ENCODE results near the gene SCAF11. TPM values are rescaled to one million over a fixed set of nuclear protein-coding genes. Genes with fewer than 3 reads are reported as not detected.
A peak's percentile ranks its signal among the peaks of the same experiment; 100 is the strongest.
"Not testable (repeated sequence)": the region's sequence is repeated elsewhere in the genome, so short reads cannot be mapped to it uniquely, and the experiment has no call there.

SCAF11 gene
- total RNA-seq, 4 donors from 2014 or later, result 109 to 144 (median 135) TPM

DNA sequence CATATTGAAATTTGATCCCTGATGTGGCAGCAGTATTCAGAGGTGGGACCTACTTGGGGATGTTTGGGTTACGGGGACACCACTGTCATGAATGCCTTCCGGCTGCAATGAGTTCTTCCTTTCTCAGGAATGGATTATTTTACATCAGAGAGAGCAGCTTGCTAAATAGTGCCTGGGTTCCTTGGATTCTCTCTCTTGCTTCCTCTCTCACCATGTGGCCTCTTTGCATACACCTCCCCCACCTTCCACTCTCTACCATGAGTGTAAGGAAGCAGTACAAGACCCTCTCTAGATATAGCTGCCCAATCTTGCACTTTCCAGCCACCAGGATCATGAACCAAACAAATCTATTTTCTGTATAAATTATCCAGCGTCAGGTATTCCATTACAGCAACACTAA, 15.4 kb upstream of the SCAF11 start:
- no peak for TF ChIP-seq POLR2A (IDR thresholded peaks at IDR 0.05)
- TF ChIP-seq, protein P1, sequence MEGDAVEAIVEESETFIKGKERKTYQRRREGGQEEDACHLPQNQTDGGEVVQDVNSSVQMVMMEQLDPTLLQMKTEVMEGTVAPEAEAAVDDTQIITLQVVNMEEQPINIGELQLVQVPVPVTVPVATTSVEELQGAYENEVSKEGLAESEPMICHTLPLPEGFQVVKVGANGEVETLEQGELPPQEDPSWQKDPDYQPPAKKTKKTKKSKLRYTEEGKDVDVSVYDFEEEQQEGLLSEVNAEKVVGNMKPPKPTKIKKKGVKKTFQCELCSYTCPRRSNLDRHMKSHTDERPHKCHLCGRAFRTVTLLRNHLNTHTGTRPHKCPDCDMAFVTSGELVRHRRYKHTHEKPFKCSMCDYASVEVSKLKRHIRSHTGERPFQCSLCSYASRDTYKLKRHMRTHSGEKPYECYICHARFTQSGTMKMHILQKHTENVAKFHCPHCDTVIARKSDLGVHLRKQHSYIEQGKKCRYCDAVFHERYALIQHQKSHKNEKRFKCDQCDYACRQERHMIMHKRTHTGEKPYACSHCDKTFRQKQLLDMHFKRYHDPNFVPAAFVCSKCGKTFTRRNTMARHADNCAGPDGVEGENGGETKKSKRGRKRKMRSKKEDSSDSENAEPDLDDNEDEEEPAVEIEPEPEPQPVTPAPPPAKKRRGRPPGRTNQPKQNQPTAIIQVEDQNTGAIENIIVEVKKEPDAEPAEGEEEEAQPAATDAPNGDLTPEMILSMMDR (IDR thresholded peaks at IDR 0.05), result no peak
- DNase-seq (ENCODE audit: low spot score in 2 of 2), result no peak
- H3K4me3 ChIP-seq (ENCODE audit: low read depth, poor library complexity, severe bottlenecking), result no peak overlapping the region
- intact Hi-C loops (cut with DNase I; ENCODE audit: low total_unique reads), result no loop called here
- 71 to 74% methylated on average over 3 of the region's 3 CpGs for WGBS, 2 donors

DNA sequence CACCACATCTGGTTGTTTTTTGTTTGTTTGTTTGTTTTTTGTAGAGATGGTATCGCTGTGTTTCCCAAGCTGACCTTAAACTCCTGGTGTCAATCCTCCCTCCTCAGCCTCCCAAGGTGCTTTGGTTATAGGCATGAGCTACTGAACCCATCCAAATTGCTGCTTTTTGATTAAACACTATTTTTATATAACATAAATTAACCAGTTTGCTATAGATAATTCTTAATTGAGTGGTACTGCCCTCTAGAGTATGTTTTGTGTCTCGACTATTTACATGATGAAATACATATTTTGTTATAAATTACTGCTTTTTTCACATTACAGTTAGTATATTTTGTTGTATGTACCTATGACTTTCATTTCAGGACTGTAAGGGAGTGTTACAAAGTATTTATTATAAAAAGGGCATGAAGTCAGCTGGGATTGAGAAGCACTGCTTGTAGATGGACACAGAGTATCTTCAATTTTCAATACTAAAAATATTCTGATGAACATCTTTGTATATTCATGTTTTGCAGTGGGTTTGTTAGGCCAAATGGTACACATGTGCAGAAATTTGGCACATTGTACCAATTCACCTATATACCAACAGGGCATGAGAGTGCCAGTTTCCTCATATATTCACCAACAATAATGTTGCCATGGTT, 14.9 kb upstream of the SCAF11 start:
- no peak overlapping the region for H3K4me3 ChIP-seq (ENCODE audit: low read depth, poor library complexity, severe bottlenecking)
- WGBS, 2 donors, result 61 to 65% methylated on average over 2 of the region's 2 CpGs
- intact Hi-C loops (cut with DNase I; ENCODE audit: low total_unique reads), result no loop called here
- no peak for DNase-seq (ENCODE audit: low spot score in 2 of 2)
- TF ChIP-seq POLR2A (IDR thresholded peaks at IDR 0.05), result no peak
- TF ChIP-seq, protein P1 (IDR thresholded peaks at IDR 0.05), result no peak

DNA sequence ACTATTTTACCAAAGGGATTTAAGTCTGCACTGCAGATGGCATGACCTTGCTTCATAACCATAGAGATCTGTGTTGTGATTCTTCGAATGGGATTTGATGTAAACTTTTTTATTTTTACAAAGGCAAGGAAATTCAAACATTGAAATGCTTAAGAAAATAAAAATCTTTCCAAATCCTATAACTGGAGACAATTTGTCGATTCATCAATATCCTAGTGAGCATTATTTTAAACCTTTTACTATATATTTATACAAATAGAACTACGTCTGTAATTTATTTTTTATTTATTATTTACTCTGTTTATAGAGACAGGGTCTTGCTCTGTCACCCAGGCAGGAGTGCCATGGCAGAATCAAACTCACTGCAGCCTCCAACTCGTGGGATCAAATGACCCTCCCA, 14.3 kb upstream of the SCAF11 start:
- WGBS, 2 donors, result 77 to 83% methylated on average over 4 of the region's 4 CpGs
- no peak for DNase-seq (ENCODE audit: low spot score in 2 of 2)
- H3K4me3 ChIP-seq (ENCODE audit: low read depth, poor library complexity, severe bottlenecking), result no peak overlapping the region
- intact Hi-C loops (cut with DNase I; ENCODE audit: low total_unique reads), result no loop called here
- TF ChIP-seq, protein P1 (IDR thresholded peaks at IDR 0.05), result no peak
- no peak for TF ChIP-seq POLR2A (IDR thresholded peaks at IDR 0.05)

DNA sequence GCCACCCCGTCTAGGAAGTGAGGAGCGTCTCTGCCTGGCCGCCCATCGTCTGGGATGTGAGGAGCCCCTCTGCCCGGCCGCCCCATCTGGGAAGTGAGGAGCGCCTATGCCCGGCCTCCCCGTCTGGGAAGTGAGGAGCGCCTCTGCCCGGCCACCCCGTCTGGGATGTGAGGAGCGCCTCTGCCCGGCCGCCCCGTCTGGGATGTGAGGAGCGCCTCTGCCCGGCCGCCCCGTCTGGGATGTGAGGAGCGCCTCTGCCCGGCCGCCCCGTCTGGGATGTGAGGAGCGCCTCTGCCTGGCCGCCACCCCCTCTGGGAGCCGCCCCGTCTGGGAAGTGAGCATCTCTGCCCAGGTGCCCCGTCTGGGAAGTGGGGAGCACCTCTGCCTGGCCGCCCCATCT, 9.7 kb upstream of the SCAF11 start:
- H3K4me3 ChIP-seq (ENCODE audit: low read depth, poor library complexity, severe bottlenecking); DNase-seq (ENCODE audit: low spot score in 2 of 2); intact Hi-C loops (cut with DNase I; ENCODE audit: low total_unique reads): not testable (repeated sequence)
- 95% methylated on average over 11 to 30 of the region's 30 CpGs for WGBS, 2 donors

DNA sequence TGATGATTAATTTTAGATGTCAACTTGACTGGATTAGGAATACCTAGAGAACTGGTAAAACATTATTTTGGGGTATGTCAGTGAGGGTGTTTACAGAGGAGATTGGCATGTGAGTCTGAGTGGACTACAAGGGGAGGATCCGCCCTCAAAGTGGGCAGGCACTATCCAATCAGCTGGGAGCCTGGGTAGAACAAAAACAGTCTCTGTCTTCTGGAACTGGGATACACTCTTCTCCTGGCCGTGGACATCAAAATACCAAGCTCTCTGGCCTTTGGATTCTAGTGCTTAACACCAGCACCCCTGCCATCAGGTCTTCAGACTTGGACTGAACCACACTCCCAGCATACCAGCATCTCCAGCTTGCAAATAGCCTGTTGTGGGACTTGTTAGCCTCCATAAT, 4.4 kb upstream of the SCAF11 start:
- H3K4me3 ChIP-seq (ENCODE audit: low read depth, poor library complexity, severe bottlenecking), result no peak overlapping the region
- TF ChIP-seq POLR2A (IDR thresholded peaks at IDR 0.05), result no peak
- TF ChIP-seq, protein P1 (IDR thresholded peaks at IDR 0.05), result no peak
- 73 to 78% methylated on average over 2 of the region's 2 CpGs for WGBS, 2 donors
- DNase-seq (ENCODE audit: low spot score in 2 of 2), result no peak
- intact Hi-C loops (cut with DNase I; ENCODE audit: low total_unique reads), result no loop called here

DNA sequence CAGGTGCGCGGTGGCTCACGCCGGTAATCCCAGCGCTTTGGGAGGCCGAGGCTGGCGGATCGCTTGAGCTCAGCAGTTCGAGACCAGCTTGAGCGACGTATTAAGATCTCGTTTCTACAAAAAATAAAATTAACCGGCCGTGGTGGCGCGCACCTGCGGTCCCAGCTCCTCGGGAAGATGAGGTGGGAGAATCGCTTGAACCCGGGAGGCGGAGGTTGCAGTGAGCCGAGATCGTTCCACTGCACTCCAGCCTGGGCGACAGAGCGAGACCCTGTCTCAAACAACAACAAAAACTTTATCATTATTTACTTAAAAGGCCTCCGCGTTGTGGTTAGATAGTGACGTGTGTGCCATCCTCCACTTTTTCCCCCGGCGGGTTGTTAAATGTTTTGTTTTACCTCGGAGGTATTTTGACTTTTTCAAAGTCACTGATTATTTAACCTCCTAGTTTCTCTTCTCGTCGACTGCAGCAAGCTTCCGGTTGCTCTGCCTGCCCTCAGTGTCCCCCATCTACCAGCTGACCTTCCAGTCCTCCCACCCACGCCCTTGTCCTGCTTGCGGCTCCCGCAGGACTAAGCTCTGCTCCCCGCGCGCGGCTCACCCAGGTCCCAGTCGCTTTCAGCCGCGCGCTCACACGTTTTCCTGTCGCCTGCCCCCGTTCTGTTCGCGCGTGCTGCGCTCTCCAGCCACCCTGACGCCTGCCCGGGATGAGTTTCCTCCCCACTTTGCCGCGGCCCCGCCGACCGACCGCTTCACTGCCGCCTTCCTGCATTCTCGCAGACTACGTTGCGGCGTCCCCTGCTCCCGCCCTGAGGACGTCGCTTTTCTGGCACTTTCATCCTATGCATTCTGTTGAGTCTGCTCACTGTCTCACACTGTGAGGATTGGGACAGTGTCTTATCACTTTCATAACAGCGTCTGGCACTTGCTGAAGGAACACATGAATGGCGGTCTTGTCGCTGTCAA, 1.2 kb upstream of the SCAF11 start:
- TF ChIP-seq, protein P1 (IDR thresholded peaks at IDR 0.05), result peak in 1 of 3 donors; percentile 25
- peak in 1 of 2 donors; percentile 26 for TF ChIP-seq POLR2A (IDR thresholded peaks at IDR 0.05)
- intact Hi-C loops (cut with DNase I; ENCODE audit: low total_unique reads), result no loop called here
- WGBS, 2 donors, result 1 to 3% methylated on average over 70 to 71 of the region's 71 CpGs
- peak overlapping the region; percentile 51 for H3K4me3 ChIP-seq (ENCODE audit: low read depth, poor library complexity, severe bottlenecking)
- DNase-seq (ENCODE audit: low spot score in 2 of 2), result peak; percentile 77 to 96
